HG03520 (cell line): ENCODE results near the gene PSME2.

Source experiments
- ATAC-seq: cut with Tn5 transposase; IDR thresholded peaks from one replicate; pipeline ENCODE4 v1.9.1; 2021; ENCODE audit warnings: mild to moderate bottlenecking, moderate library complexity; ENCODE audit not compliant: unreplicated experiment

Gene PSME2

GRCh38 chr14:24095271-24096068 lies 50.9 kb downstream of the PSME2 start:
- ATAC-seq, result peak; percentile 68

DNA sequence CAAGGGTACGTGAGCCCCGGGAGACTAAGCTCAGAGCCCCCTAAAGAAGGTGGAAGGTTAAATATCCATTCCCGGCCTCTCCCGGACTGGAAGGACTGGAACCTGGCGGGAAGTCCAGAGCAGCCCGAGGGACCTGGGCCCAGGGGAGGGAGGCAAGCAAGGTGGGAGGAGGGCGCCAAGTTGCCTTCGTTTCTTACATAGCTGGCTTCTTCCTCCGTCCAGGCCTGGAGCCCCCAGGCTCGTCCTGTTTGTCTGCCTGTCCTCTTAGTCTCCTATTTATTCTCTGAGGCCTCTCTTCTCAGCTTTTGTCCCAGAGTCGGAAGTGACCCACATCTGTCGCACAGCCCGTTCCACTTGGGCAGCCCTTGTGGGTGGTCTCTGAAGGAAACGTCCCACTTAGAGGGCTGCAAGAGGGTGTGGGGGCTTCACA lies 51.6 kb downstream of the PSME2 start:
- no peak for ATAC-seq

- peak; percentile 37 for ATAC-seq
These were observed 52.2 kb downstream of the PSME2 start, which contains the start of gene PCK2 for GRCh38 chr14:24093901-24094840. TSS of gene PCK2 (plus strand) at chr14:24094311. CDS start at chr14:24094406, 95 bp downstream.
